H1 (cell line): ENCODE data around the gene MIX23. TPM values are rescaled to one million over a fixed set of nuclear protein-coding genes. Genes with fewer than 3 reads are reported as not detected.

ENCODE experiments used
- BCL11A ChIP-seq, 2 experiments: IDR thresholded peaks; one replicate each; pipeline ENCODE4 v1.6.1; 2011; ENCODE audit warnings: low read depth in 2 of 2, low read length in 2 of 2, mild to moderate bottlenecking in 2 of 2
- CHD2 ChIP-seq: IDR thresholded peaks from 2 replicates; pipeline ENCODE4 v1.6.1; 2012; ENCODE audit warnings: low read length, improper control_type of control experiment
- KDM5A ChIP-seq: fragments of 200-600 bp; IDR thresholded peaks from 2 replicates; pipeline ENCODE4 v1.7.1; 2012; ENCODE audit warnings: mild to moderate bottlenecking, low read length, inconsistent platforms, mixed read lengths
- POU5F1 ChIP-seq: IDR thresholded peaks from 2 replicates; pipeline ENCODE4 v1.6.1; 2011; ENCODE audit warnings: low read depth, mild to moderate bottlenecking, low read length, moderate library complexity
- TBP ChIP-seq: IDR thresholded peaks from 2 replicates; pipeline ENCODE4 v1.6.1; 2011; ENCODE audit warnings: low read depth, low read length, improper control_type of control experiment
- polyA plus RNA-seq, 7 experiments: library from polyadenylated mRNA; depleted of rRNA in 3 of 7; stranded (reverse) in 5 of 7; unstranded in 2 of 7; fragments of >200 nt in 5 of 7; fragments of 200-250 nt in 2 of 7; gene quantifications; 1 replicate in 5 of 7; 2 replicates in 1 of 7; 4 replicates in 1 of 7; pipeline versions ENCODE4 v1.2.1 to v1.2.3, GENCODE V29; 2011 to 2013; ENCODE audit warnings: missing spikeins in 2 of 7, mixed read lengths in 2 of 7
- total RNA-seq: library from RNA; stranded (reverse); fragmentation: NEBNext Ultra II Directional; extraction: Animal tissue kit (Norgen Biotek cat#: 25700); gene quantifications from 2 replicates; pipeline ENCODE4 v1.2.1, GENCODE V29; 2021

MIX23 gene
- total and polyA plus RNA-seq, 2 of the 8 experiments (the other 6 are each of a cell fraction or from before 2014, with no cell fraction given) = 22.1 to 69.6 TPM

- TF ChIP-seq TBP (no peak), POU5F1 (no peak), CHD2 (no peak), KDM5A (no peak), BCL11A (IDR thresholded peaks at IDR 0.05; ENCODE audit: low read depth in 2 of 2, low read length in 2 of 2) (no peak)
Observed at GRCh38 chr3:122351612-122352011, 31.4 kb downstream of the MIX23 start (continued).
